Sigmoid colon (tissue), 7 donors: ENCODE results near the gene TLE7. TPM values are rescaled to one million over a fixed set of nuclear protein-coding genes. Genes with fewer than 3 reads are reported as not detected.

ENCODE experiments used
- DNase-seq: peaks from one replicate; pipeline ENCODE4 v3.0.0-alpha.2; 2019
- H3K27ac ChIP-seq, 4 donors: fragments of 200-600 bp; sonication (generic); one replicate each; pipeline ENCODE4 v1.5.1; 2016 to 2019; ENCODE audit warnings: mild to moderate bottlenecking in 1 of 4
- H3K27me3 ChIP-seq, 3 donors: fragments of 200-600 bp; sonication (generic); one replicate each; pipeline ENCODE4 v1.5.1; 2019; ENCODE audit warnings: mild to moderate bottlenecking in 1 of 3
- H3K36me3 ChIP-seq, 4 donors: fragments of 200-600 bp; sonication (generic); one replicate each; pipeline ENCODE4 v1.5.1; 2016 to 2019
- H3K4me1 ChIP-seq, 4 donors: fragments of 200-600 bp; sonication (generic); one replicate each; pipeline ENCODE4 v1.5.1; 2017 to 2019
- H3K4me3 ChIP-seq, 4 donors: fragments of 200-600 bp; sonication (generic); one replicate each; pipeline ENCODE4 v1.5.1; 2017 to 2019; ENCODE audit warnings: mild to moderate bottlenecking in 2 of 4, moderate library complexity in 1 of 4
- H3K9me3 ChIP-seq, 4 donors: fragments of 200-600 bp in 3 of 4; sonication (generic) in 3 of 4; one replicate each; pipeline versions ENCODE4 v1.5.1 to v1.6.1; 2013 to 2019
- EP300 ChIP-seq, 4 donors: sonication (generic); formaldehyde crosslinking; IDR thresholded peaks; one replicate each; pipeline ENCODE4 v1.6.1; 2017; ENCODE audit warnings: antibody characterized with exemption in 4 of 4
- POLR2A ChIP-seq, 2 donors: fragments of 450-650 bp; IDR thresholded peaks; one replicate each; pipeline ENCODE4 v1.6.1; 2016; ENCODE audit warnings: antibody characterized with exemption in 2 of 2, mild to moderate bottlenecking in 2 of 2, moderate library complexity in 2 of 2
- POLR2AphosphoS5 ChIP-seq, 4 donors: sonication (generic); formaldehyde crosslinking; IDR thresholded peaks; one replicate each; pipeline ENCODE4 v1.6.1; 2017; ENCODE audit warnings: antibody characterized with exemption in 4 of 4
- WGBS, 2 donors: extraction: QIAGEN DNeasy Blood & Tissue Kit; methylation state at CpG; one replicate each; pipeline ENCODE4 v1.1.7; 2013; 5-methylcytosine and 5-hydroxymethylcytosine counted together
- intact Hi-C: fragments of 100-400 bp; cut with DNase I; formaldehyde crosslinking; loops from one replicate; pipeline ENCODE4 v1.15.1; 2023
- polyA plus RNA-seq, 3 donors: library from polyadenylated mRNA; stranded (reverse); fragments of 200-250 nt; gene quantifications; one replicate each; pipeline ENCODE4 v1.2.3, GENCODE V29; 2013
- total RNA-seq, 4 donors: library from RNA; depleted of rRNA; stranded (reverse); fragments of >200 nt; gene quantifications; one replicate each; pipeline ENCODE4 v1.1.0, GENCODE V29; 2016
- TF ChIP-seq, protein P1 (sequence below), 4 experiments: fragments of 450-650 bp in 3 of 4; fragments of 200-600 bp in 1 of 4; IDR thresholded peaks; one replicate each; pipeline ENCODE4 v1.5.1; 2016 to 2019; ENCODE audit warnings: antibody characterized with exemption in 4 of 4, mild to moderate bottlenecking in 3 of 4, moderate library complexity in 2 of 4
- donor health status: healthy with polysubstance abuse.
- donor health status: Bipolar disorder and iron deficiency.
- donor health status: healthy.

The TLE7 gene
- total and polyA plus RNA-seq, 7 donors, result not detected

DNA sequence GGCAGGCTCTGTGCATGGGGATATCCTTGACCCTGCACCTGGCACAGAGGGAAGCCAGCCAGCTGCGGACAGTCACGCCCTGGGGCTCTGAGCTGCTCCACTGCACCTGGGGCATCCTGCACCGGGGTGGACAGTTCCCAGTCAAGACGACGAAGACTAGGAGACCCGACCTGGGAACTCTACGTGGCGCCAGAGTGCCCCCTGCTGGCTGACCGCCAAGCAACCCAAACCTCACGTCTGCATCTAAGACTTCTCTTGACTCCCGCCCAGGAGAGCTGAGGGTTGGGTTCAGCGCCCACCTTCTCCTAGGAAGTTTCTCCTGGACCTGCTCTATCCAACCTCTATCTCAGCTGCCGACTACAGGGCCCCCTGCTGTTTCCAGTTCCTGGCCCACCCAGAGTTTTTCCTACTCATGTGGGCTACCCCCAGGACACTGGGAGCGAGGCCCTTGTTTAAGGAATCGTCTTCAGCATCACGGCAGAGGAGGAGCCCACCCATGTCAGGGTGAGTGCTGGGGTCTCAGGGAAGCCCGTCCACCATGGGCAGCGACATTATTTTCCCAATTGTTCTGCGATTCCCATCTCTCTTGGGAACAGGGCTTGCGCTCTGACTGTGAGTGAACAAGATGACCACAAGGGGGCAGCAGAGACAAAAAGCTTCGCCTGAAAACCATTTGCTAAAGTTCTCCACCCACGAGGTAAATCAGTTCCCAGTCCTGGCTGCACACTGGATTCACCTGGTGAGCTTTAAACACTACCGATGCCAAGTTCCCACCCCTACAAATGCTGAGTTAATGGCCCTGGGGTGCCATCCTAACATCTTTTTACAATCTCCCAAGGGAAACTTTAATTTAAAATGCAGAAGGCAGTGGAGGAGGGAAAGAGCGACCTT is 29.3 kb downstream of the TLE7 start:
- TF ChIP-seq, protein P1, sequence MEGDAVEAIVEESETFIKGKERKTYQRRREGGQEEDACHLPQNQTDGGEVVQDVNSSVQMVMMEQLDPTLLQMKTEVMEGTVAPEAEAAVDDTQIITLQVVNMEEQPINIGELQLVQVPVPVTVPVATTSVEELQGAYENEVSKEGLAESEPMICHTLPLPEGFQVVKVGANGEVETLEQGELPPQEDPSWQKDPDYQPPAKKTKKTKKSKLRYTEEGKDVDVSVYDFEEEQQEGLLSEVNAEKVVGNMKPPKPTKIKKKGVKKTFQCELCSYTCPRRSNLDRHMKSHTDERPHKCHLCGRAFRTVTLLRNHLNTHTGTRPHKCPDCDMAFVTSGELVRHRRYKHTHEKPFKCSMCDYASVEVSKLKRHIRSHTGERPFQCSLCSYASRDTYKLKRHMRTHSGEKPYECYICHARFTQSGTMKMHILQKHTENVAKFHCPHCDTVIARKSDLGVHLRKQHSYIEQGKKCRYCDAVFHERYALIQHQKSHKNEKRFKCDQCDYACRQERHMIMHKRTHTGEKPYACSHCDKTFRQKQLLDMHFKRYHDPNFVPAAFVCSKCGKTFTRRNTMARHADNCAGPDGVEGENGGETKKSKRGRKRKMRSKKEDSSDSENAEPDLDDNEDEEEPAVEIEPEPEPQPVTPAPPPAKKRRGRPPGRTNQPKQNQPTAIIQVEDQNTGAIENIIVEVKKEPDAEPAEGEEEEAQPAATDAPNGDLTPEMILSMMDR (IDR thresholded peaks at IDR 0.05), result peak; percentile 53 to 85 (median 75)
- TF ChIP-seq POLR2AphosphoS5 (IDR thresholded peaks at IDR 0.05), result no peak
- TF ChIP-seq EP300 (IDR thresholded peaks at IDR 0.05), result no peak
- no peak for TF ChIP-seq POLR2A (IDR thresholded peaks at IDR 0.05)
- H3K27me3 ChIP-seq, result peaks cover 5 to 28% (median 7%) of the 10 kb centered on the region in 3 donors
- WGBS, 2 donors, result 8 to 9% methylated on average over 24 of the region's 24 CpGs
- intact Hi-C loops, result loop anchor here (1.0 to 2.0 kb wide), 2 partner anchors 87 to 198 kb away; no protein-coding TSS in a partner anchor
- H3K9me3 ChIP-seq, result no peaks in the 10 kb centered on the region
- H3K27ac ChIP-seq, result no peak overlapping the region
- no peak overlapping the region for H3K4me3 ChIP-seq
- DNase-seq, result no peak
- H3K36me3 ChIP-seq, result no peaks in the 10 kb centered on the region
- peaks cover 0 to 6% (median 0%) of the 10 kb centered on the region in 4 donors for H3K4me1 ChIP-seq

GRCh38 chr16:71410146-71410545 is 31.7 kb downstream of the TLE7 start:
- Histone ChIP-seq H3K27me3 (peaks cover 5 to 21% (median 7%) of the 10 kb centered on the region in 3 donors), H3K4me3 (no peak overlapping the region), H3K9me3 (no peaks in the 10 kb centered on the region), H3K36me3 (no peaks in the 10 kb centered on the region), H3K4me1 (peaks cover 0 to 6% (median 0%) of the 10 kb centered on the region in 4 donors), H3K27ac (no peak overlapping the region)
- 53 to 69% methylated on average over 5 of the region's 5 CpGs for WGBS, 2 donors
- DNase-seq, result no peak
- intact Hi-C loops, result no loop called here
- TF ChIP-seq POLR2AphosphoS5 (IDR thresholded peaks at IDR 0.05), result no peak

DNA sequence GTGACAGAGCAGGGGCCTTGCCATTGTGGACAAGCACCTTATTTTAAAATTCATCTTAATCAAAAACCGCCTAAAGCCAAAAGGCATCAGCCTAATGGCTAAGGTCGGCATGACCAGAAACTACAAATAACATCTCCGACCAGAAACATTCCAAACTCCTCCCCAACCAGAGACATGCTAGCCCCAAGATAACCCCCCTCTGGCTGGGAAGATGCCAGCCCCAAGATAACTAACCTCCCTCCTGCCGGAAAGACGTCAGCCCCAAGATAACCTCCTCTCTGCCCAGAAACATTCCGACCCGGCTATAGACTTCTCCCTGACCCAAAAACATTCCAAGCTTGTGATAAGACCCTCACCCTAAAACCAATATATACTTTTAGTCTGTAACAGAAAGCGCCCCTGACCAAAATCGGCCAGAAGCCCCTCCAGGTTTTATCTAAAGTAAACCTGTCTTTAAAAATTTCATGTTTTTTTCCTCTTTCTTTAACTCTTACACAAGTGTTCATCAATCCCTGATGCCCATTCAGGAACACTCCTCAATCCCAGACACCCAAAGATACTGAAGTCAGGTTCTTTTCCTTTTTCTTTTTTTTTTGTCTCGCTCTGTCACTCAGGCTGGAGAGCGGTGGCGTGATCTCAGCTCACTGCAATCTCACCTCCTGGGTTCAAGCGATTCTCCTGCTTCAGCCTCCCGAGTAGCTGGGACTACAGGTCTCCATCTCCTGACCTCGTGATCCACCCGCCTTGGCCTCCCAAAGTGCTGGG is 32.7 kb downstream of the TLE7 start:
- H3K27me3 ChIP-seq, result peaks cover 5 to 21% (median 7%) of the 10 kb centered on the region in 3 donors
- peak; percentile 12 for DNase-seq
- 64 to 71% methylated on average over 16 of the region's 16 CpGs for WGBS, 2 donors

DNA sequence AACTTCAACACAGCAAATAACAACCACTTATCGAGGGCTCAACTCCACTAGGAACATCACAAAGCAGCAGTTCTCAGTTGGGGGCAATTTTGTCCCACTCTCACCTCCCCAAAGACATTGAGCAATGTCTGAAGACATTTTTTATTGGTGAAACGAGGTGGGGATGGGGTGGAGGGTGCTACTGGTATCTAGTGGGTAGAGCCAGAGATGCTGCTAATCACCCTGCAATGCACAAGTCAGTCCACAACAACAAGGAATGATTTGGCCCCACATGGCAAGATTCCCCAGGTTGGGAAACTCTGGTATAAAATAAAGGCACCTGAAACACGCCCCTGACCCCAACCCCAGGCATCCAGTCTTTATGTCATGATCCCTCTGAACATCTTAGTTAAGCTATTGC is 33.3 kb downstream of the TLE7 start:
- intact Hi-C loops, result no loop called here
- H3K4me1 ChIP-seq, result peaks cover 0 to 6% (median 0%) of the 10 kb centered on the region in 4 donors
- H3K36me3 ChIP-seq, result no peaks in the 10 kb centered on the region
- H3K4me3 ChIP-seq, result no peak overlapping the region
- 39 to 50% methylated on average over 3 of the region's 3 CpGs for WGBS, 2 donors
- peaks cover 5 to 21% (median 7%) of the 10 kb centered on the region in 3 donors for H3K27me3 ChIP-seq
- TF ChIP-seq EP300 (IDR thresholded peaks at IDR 0.05) (no peak), POLR2A (IDR thresholded peaks at IDR 0.05) (no peak), POLR2AphosphoS5 (IDR thresholded peaks at IDR 0.05) (no peak)
- TF ChIP-seq, protein P1 (IDR thresholded peaks at IDR 0.05), result no peak
- DNase-seq, result peak; percentile 26
- no peak overlapping the region for H3K27ac ChIP-seq
- H3K9me3 ChIP-seq, result no peaks in the 10 kb centered on the region

More for the DNA sequence above, 32.7 kb downstream of the TLE7 start:
- H3K27ac ChIP-seq, result no peak overlapping the region
- no peak overlapping the region for H3K4me3 ChIP-seq
- H3K36me3 ChIP-seq, result no peaks in the 10 kb centered on the region
- TF ChIP-seq EP300 (IDR thresholded peaks at IDR 0.05) (no peak), POLR2AphosphoS5 (IDR thresholded peaks at IDR 0.05) (no peak), POLR2A (IDR thresholded peaks at IDR 0.05) (no peak)
- TF ChIP-seq, protein P1 (IDR thresholded peaks at IDR 0.05), result no peak
- peaks cover 0 to 6% (median 0%) of the 10 kb centered on the region in 4 donors for H3K4me1 ChIP-seq
- intact Hi-C loops, result no loop called here
- no peaks in the 10 kb centered on the region for H3K9me3 ChIP-seq

DNA sequence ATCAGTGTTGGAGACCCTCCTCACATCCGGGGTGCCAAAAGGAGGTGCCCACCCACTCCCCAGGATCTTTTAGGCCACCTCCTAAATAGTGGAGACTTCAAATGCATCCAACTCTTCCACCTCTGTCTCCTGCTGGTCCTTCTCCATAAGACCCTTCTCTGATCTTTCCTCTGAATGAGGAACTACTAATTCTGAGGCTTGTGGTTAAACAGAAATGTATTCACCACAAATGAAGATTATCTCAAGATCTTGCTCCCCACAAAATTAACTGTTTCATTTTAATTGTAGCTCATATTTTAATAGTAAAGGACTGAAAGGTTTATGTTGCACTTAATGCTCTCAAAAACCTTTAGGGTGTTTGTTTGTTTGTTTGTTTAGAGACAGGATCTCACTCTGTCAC is 34.1 kb downstream of the TLE7 start:
- intact Hi-C loops, result no loop called here
- no peak for DNase-seq

More for the DNA sequence above, 34.1 kb downstream of the TLE7 start:
- 73 to 91% methylated on average over 1 of the region's 1 CpG for WGBS, 2 donors
- Histone ChIP-seq H3K27me3 (peaks cover 5 to 21% (median 7%) of the 10 kb centered on the region in 3 donors), H3K4me3 (no peak overlapping the region), H3K4me1 (peaks cover 0 to 3% (median 0%) of the 10 kb centered on the region in 4 donors), H3K27ac (no peak overlapping the region), H3K36me3 (no peaks in the 10 kb centered on the region), H3K9me3 (no peaks in the 10 kb centered on the region)
- TF ChIP-seq POLR2A (IDR thresholded peaks at IDR 0.05), result no peak
- TF ChIP-seq POLR2AphosphoS5 (IDR thresholded peaks at IDR 0.05), result no peak
- no peak for TF ChIP-seq EP300 (IDR thresholded peaks at IDR 0.05)
- TF ChIP-seq, protein P1 (IDR thresholded peaks at IDR 0.05), result no peak
